ENCODE measurements around the gene CCDC33.

DNA sequence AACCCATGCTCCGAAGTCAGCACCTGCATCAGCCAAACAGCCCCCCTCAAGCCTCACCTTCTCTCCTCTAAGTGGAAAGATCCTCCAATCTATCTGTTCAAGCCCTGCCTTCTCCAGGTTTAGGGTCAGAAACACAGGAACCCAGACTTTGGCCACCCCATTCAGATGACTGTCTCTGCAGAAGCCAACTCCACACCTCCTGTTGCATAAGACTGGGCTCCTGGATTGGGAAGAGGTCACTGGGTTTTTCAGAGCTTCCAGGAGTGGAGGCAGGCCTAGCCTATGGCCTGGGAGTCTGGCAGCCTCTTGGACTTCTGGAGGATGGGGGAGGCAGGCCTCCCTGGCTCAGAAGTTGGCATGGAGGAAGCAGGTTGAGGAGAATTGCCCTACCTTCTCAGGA, 21.5 kb downstream of the CCDC33 start:
- TF ChIP-seq ZNF610 (tag by site-specific recombination; IDR thresholded peaks at IDR 0.05; ENCODE audit: borderline replicate concordance) (no peak), ZNF274 (IDR thresholded peaks at IDR 0.05; ENCODE audit: low read length) (no peak), ZNF274 (tag by site-specific recombination; IDR thresholded peaks at IDR 0.05; ENCODE audit: borderline replicate concordance) (no peak), ZNF670 (tag by site-specific recombination; IDR thresholded peaks at IDR 0.05; ENCODE audit: low read depth) (no peak), ZNF16 (tag by site-specific recombination; IDR thresholded peaks at IDR 0.05; ENCODE audit: low read depth) (no peak), ZNF777 (tag by site-specific recombination; IDR thresholded peaks at IDR 0.05; ENCODE audit: borderline replicate concordance) (no peak), ZNF416 (tag by site-specific recombination; IDR thresholded peaks at IDR 0.05) (no peak), ZNF747 (tag by site-specific recombination; IDR thresholded peaks at IDR 0.05) (no peak)
- TF ChIP-seq, protein P1, sequence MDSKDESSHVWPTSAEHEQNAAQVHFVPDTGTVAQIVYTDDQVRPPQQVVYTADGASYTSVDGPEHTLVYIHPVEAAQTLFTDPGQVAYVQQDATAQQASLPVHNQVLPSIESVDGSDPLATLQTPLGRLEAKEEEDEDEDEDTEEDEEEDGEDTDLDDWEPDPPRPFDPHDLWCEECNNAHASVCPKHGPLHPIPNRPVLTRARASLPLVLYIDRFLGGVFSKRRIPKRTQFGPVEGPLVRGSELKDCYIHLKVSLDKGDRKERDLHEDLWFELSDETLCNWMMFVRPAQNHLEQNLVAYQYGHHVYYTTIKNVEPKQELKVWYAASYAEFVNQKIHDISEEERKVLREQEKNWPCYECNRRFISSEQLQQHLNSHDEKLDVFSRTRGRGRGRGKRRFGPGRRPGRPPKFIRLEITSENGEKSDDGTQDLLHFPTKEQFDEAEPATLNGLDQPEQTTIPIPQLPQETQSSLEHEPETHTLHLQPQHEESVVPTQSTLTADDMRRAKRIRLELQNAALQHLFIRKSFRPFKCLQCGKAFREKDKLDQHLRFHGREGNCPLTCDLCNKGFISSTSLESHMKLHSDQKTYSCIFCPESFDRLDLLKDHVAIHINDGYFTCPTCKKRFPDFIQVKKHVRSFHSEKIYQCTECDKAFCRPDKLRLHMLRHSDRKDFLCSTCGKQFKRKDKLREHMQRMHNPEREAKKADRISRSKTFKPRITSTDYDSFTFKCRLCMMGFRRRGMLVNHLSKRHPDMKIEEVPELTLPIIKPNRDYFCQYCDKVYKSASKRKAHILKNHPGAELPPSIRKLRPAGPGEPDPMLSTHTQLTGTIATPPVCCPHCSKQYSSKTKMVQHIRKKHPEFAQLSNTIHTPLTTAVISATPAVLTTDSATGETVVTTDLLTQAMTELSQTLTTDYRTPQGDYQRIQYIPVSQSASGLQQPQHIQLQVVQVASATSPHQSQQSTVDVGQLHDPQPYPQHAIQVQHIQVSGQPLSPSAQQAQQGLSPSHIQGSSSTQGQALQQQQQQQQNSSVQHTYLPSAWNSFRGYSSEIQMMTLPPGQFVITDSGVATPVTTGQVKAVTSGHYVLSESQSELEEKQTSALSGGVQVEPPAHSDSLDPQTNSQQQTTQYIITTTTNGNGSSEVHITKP (tag by site-specific recombination; IDR thresholded peaks at IDR 0.05) = no peak
- TF ChIP-seq, protein P2, sequence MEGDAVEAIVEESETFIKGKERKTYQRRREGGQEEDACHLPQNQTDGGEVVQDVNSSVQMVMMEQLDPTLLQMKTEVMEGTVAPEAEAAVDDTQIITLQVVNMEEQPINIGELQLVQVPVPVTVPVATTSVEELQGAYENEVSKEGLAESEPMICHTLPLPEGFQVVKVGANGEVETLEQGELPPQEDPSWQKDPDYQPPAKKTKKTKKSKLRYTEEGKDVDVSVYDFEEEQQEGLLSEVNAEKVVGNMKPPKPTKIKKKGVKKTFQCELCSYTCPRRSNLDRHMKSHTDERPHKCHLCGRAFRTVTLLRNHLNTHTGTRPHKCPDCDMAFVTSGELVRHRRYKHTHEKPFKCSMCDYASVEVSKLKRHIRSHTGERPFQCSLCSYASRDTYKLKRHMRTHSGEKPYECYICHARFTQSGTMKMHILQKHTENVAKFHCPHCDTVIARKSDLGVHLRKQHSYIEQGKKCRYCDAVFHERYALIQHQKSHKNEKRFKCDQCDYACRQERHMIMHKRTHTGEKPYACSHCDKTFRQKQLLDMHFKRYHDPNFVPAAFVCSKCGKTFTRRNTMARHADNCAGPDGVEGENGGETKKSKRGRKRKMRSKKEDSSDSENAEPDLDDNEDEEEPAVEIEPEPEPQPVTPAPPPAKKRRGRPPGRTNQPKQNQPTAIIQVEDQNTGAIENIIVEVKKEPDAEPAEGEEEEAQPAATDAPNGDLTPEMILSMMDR (tag by site-specific recombination; IDR thresholded peaks at IDR 0.05) = no peak
- TF ChIP-seq, protein P3, sequence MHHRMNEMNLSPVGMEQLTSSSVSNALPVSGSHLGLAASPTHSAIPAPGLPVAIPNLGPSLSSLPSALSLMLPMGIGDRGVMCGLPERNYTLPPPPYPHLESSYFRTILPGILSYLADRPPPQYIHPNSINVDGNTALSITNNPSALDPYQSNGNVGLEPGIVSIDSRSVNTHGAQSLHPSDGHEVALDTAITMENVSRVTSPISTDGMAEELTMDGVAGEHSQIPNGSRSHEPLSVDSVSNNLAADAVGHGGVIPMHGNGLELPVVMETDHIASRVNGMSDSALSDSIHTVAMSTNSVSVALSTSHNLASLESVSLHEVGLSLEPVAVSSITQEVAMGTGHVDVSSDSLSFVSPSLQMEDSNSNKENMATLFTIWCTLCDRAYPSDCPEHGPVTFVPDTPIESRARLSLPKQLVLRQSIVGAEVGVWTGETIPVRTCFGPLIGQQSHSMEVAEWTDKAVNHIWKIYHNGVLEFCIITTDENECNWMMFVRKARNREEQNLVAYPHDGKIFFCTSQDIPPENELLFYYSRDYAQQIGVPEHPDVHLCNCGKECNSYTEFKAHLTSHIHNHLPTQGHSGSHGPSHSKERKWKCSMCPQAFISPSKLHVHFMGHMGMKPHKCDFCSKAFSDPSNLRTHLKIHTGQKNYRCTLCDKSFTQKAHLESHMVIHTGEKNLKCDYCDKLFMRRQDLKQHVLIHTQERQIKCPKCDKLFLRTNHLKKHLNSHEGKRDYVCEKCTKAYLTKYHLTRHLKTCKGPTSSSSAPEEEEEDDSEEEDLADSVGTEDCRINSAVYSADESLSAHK (tag by site-specific recombination; IDR thresholded peaks at IDR 0.05) = no peak
- TF ChIP-seq, protein P4, sequence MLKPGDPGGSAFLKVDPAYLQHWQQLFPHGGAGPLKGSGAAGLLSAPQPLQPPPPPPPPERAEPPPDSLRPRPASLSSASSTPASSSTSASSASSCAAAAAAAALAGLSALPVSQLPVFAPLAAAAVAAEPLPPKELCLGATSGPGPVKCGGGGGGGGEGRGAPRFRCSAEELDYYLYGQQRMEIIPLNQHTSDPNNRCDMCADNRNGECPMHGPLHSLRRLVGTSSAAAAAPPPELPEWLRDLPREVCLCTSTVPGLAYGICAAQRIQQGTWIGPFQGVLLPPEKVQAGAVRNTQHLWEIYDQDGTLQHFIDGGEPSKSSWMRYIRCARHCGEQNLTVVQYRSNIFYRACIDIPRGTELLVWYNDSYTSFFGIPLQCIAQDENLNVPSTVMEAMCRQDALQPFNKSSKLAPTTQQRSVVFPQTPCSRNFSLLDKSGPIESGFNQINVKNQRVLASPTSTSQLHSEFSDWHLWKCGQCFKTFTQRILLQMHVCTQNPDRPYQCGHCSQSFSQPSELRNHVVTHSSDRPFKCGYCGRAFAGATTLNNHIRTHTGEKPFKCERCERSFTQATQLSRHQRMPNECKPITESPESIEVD (tag by site-specific recombination; IDR thresholded peaks at IDR 0.05) = no peak
- TF ChIP-seq, protein P5, sequence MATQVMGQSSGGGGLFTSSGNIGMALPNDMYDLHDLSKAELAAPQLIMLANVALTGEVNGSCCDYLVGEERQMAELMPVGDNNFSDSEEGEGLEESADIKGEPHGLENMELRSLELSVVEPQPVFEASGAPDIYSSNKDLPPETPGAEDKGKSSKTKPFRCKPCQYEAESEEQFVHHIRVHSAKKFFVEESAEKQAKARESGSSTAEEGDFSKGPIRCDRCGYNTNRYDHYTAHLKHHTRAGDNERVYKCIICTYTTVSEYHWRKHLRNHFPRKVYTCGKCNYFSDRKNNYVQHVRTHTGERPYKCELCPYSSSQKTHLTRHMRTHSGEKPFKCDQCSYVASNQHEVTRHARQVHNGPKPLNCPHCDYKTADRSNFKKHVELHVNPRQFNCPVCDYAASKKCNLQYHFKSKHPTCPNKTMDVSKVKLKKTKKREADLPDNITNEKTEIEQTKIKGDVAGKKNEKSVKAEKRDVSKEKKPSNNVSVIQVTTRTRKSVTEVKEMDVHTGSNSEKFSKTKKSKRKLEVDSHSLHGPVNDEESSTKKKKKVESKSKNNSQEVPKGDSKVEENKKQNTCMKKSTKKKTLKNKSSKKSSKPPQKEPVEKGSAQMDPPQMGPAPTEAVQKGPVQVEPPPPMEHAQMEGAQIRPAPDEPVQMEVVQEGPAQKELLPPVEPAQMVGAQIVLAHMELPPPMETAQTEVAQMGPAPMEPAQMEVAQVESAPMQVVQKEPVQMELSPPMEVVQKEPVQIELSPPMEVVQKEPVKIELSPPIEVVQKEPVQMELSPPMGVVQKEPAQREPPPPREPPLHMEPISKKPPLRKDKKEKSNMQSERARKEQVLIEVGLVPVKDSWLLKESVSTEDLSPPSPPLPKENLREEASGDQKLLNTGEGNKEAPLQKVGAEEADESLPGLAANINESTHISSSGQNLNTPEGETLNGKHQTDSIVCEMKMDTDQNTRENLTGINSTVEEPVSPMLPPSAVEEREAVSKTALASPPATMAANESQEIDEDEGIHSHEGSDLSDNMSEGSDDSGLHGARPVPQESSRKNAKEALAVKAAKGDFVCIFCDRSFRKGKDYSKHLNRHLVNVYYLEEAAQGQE (tag by site-specific recombination; IDR thresholded peaks at IDR 0.05) = no peak
